ENCODE results near the gene OBSCN.

OBSCN gene

DNA sequence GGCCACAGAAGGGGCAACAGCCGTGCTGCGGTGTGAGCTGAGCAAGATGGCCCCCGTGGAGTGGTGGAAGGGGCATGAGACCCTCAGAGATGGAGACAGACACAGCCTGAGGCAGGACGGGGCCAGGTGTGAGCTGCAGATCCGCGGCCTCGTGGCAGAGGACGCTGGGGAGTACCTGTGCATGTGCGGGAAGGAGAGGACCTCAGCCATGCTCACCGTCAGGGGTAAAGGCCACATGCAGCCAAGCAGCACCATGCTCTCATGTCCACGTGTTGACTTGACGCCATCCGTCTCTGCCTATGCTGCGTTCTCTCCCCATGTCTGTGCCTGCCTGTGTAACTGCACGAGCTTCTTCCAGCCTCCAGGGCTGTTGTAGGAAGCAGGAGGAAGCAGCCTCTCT lies 85.5 kb downstream of the OBSCN start:
- ATAC-seq, result no peak

DNA sequence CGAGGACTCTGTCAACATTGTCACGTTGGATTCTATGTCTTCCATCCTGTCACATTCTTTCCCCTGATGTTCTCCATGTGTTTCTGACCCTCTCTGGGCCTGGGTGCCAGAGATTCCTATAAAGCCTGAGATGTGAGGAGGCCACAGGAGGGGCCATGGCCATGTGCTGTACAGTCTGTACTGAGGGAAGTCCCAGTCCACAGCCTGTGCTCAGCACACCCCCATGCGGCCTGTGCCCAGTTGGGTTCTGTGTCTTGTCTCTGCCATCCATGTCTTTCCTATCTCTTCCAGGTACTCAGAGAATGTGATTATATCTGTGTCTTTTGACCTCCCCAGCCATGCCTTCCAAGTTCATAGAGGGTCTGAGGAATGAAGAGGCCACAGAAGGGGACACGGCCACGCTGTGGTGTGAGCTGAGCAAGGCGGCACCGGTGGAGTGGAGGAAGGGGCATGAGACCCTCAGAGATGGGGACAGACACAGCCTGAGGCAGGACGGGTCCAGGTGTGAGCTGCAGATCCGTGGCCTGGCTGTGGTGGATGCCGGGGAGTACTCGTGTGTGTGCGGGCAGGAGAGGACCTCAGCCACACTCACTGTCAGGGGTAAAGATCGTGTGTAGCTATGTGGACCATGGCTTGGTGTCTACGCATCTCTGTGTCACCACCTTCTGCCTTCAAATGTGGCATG lies 86.1 kb downstream of the OBSCN start:
- ATAC-seq, result no peak

DNA sequence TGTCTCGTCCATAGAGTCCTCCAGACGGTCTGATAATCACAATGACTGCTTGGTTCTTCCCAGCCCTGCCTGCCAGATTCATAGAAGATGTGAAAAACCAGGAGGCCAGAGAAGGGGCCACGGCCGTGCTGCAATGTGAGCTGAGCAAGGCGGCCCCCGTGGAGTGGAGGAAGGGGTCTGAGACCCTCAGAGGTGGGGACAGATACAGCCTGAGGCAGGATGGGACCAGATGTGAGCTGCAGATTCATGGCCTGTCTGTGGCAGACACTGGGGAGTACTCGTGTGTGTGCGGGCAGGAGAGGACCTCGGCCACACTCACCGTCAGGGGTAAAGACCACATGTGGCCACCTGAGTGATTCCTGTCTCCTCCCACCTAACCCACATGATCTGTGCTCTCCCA lies 86.9 kb downstream of the OBSCN start:
- ATAC-seq, result no peak

DNA sequence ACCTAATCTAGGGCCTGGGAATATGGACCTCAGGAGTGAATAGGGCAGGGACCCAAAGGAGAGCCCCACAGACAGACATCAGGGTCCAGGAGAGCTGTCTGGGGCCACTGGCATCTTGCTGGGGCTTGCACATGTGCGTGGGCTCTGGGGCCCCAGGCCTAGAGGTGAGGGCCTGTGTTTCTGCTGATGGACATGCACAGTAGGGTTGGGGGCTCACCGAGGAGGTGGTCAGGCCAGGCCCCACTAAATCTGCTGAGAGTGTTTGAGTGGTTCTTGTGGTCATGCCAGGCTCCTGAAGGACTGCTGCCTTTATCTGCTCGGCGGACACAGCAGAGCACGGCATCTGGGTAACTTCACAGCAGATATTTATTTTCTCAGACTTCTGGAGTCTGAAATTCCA lies 87.4 kb downstream of the OBSCN start:
- ATAC-seq, result no peak

DNA sequence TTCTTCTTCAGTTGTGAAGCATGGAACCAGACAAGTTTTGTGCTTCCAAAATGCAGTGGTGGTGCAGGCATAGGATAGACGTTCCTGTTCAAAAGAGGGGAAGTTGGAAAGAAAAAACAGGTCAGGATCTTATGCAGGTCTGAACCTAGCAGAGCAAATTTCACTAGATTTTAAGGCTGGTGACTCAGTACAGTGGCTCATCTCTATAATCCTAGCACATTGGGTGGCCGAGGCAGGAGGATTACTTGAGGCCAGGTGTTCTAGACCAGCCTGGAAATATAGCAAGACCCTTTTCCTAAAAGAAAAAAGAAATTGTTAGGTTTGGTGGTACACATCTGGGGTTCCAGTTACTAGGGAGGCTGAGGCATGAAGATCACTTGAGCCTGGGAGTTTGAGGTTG lies 88.1 kb downstream of the OBSCN start:
- ATAC-seq, result no peak

DNA sequence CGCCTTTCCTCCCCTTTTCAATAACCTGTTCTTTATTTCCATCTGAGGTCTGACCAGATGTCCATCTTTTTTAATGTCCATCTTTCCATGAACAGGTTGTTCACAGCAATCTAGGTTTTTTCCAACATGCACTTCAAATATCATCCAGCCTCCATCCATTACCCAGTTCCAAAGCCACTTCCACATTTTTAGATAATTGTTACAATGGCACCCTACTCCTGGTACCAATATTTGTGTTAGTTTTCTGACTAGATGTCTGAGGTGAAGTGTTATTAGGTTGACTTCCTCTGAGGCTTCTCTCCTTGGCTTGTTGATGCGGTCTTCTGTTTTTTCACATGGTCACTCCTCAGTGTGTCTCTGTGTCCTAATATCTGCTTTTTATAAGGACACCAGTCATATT lies 89.4 kb downstream of the OBSCN start:
- ATAC-seq, result no peak

DNA sequence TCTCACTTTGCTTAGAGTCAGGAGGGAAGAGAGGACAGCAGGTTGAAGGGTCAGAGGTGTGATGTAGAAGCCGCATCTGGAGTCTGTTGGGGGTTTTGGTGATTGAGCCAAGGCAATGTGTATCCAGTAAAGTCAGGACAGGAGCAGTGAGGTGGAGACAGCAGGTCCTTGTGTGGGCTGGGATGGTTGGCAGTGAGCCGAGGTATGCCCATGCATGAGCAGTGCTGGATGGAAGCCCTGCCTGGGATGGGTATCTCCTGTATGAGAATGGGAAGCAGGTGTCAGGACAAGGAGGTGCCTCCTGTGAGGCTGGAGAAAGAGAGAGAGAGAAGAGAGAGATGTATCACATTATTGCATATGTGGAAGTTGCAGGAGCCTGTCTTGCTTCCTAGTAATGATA lies 90.0 kb downstream of the OBSCN start:
- no peak for ATAC-seq

DNA sequence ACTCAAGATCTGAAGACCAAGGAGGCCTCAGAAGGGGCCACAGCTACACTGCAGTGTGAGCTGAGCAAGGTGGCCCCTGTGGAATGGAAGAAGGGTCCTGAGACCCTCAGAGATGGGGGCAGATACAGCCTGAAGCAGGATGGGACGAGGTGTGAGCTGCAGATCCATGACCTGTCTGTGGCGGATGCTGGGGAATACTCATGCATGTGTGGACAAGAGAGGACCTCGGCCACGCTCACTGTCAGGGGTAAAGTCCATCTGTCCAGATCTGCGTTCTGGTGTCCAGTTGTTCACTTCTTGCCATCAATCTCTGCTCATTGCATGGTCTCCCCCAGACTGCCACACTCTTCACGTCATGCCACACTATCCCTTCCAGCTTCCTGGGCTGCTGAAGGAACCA lies 90.6 kb downstream of the OBSCN start:
- no peak for ATAC-seq

DNA sequence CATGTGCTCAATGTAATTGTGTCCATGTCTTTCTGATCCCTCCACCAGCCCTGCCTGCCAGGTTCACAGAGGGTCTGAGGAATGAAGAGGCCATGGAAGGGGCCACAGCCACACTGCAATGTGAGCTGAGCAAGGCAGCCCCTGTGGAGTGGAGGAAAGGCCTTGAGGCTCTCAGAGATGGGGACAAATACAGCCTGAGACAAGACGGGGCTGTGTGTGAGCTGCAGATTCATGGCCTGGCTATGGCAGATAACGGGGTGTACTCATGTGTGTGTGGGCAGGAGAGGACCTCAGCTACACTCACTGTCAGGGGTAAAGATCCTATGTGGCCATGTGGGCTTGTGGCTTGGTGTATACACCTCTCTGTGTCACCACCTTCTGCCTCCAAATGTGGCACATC lies 91.4 kb downstream of the OBSCN start:
- no peak for ATAC-seq

DNA sequence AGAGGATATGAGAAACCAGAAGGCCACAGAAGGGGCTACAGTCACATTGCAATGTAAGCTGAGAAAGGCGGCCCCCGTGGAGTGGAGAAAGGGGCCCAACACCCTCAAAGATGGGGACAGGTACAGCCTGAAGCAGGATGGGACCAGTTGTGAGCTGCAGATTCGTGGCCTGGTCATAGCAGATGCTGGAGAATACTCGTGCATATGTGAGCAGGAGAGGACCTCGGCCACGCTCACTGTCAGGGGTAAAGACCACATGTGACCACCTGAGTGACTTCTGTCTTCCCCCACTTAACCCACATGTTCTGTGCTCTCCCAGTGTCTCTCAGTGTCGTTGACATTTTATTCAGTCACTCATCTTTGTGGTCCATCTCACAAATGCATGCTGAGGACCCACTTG lies 92.1 kb downstream of the OBSCN start:
- no peak for ATAC-seq

DNA sequence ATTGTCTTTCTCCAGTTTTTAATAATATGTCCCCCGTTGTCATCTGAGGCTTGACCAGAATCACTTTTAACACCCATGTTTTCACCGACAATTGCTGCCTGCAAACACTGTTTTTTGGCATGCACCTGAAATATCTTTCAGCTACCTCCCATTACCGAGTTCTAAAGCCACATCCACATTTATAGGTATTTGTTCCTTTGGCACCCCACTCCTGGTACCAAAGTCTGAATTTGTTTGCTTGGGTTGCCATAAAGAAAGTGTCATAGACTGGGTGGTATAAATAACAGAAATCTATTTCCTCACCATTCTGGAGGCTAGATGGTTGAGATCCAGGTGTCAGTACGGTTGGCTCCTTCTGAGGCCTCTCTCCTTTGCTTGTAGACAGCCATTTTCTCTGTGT lies 94.2 kb downstream of the OBSCN start:
- ATAC-seq, result no peak

DNA sequence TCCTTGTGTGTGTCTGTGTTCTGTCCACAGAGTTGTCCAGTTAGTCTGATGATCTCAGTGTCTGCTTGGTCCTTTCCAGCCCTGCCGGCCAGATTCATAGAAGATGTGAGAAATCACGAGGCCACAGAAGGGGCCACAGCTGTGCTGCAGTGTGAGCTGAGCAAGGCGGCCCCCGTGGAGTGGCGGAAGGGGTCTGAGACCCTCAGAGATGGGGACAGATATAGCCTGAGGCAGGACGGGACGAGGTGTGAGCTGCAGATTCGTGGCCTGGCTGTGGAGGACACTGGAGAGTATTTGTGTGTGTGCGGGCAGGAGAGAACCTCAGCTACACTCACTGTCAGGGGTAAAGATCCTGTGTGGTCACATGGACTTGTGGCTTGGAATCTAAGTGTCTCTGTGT lies 95.8 kb downstream of the OBSCN start:
- ATAC-seq, result no peak

DNA sequence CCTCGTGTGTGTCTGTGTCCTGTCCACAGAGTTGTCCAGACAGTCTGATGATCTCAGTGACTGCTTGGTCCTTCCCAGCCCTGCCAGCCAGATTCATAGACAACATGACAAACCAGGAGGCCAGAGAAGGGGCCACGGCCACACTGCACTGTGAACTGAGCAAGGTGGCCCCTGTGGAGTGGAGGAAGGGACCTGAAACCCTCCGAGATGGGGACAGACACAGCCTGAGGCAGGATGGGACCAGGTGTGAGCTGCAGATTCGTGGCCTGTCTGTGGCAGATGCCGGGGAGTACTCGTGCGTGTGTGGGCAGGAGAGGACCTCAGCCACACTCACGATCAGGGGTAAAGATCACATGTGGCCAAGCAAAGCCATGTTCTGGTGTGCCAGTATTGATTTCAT lies 96.4 kb downstream of the OBSCN start:
- no peak for ATAC-seq

DNA sequence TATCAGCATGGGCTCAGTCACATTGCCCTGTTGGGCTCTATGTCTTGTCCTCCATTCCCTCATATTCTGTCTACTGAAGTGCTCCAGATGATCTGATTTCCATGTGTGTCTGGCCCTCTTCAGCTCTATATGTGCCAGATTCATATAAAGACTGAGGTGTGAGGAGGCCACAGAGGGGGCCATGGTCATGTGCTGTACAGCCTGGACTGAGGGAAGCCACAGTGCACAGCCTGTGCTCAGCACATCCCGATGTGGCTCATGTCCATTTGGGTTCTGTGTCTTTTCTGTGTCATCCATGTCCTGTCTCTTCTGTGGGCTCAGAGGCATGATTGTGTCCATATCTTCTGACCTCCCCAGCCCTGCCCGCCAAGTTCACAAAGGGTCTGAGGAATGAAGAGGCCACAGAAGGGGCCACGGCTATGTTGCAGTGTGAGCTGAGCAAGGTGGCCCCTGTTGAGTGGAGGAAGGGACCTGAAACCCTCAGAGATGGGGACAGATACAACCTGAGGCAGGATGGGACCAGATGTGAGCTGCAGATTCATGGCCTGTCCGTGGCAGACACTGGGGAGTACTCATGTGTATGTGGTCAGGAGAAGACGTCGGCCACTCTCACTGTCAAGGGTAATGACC lies 97.0 kb downstream of the OBSCN start:
- no peak for ATAC-seq

DNA sequence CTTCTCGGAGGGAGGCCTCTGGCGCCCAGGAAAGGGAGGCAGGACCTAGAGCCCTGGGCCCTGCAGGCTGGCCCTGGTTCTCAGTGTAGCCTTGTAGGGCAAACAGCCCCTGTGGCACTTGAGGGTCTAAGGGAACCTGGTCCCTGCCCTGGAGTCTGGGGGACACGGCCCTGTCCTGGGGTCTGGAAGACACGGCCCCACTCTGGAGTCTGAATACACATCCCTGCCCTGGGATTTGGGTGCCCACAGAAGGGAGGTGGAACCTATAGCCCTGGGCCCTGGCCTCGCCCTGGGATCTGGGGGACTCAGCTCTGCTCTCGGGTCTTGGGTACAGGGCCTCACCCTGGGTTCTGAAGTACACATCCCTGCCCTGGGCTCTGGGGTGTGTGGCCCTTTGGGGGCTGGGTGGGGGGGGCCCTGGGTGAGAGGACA lies 97.9 kb downstream of the OBSCN start:
- ATAC-seq, result no peak

DNA sequence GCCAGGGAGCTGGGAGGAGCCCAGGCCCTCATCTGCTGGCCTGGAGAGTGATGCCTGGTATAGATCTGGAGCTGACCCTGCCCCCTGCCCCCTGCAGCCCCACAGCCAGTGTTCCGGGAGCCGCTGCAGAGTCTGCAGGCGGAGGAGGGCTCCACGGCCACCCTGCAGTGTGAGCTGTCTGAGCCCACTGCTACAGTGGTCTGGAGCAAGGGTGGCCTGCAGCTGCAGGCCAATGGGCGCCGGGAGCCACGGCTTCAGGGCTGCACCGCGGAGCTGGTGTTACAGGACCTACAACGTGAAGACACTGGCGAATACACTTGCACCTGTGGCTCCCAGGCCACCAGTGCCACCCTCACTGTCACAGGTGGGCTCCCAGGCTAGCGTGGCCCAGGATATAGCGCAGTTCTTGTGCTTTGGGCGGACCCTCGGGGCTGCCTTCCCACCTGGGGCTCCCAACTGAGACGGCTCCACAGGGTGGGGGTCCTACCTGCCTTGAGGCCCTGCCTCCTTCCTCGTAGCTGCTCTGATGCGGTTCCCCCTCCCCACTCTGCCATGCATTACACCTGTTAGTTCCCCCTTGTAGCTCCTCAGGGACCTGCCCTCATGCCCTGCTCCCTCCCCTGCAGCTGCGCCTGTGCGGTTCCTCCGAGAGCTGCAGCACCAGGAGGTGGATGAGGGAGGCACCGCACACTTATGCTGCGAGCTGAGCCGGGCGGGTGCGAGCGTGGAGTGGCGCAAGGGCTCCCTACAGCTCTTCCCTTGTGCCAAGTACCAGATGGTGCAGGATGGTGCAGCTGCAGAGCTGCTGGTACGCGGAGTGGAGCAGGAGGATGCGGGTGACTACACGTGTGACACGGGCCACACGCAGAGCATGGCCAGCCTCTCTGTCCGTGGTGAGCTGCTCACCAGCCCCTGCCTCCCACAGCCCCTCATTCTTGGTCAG lies 98.7 kb downstream of the OBSCN start:
- ATAC-seq, result no peak

DNA sequence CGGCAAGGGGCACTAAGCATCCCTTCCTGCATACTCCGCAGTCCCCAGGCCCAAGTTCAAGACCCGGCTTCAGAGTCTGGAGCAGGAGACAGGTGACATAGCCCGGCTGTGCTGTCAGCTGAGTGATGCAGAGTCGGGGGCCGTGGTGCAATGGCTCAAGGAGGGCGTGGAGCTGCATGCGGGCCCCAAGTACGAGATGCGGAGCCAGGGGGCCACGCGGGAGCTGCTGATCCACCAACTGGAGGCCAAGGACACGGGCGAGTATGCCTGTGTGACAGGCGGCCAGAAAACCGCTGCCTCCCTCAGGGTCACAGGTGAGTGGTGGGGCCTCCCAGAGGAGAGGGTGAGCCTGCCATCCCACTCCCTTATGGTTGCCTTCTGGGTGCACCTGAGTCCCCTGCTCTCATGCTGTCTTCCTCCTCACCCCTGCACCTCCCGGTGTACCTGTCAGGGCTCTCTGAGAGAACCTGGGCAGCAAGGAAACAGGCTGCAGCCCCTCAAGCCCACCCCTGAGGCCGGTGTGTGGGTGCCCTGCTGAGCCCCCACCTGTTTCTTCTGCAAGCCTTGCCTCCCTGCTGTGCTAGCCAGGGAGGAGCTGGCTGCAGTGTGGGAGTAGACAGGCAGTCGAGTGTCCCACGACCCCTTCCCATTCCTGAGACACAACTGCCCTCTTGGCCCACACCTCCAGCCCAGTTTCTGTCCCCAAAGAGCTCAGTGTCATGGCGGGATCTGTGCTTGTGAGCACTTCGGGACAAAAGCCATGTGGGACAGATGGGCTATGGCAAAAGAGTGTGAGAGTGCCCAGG lies 99.6 kb downstream of the OBSCN start:
- ATAC-seq, result no peak

DNA sequence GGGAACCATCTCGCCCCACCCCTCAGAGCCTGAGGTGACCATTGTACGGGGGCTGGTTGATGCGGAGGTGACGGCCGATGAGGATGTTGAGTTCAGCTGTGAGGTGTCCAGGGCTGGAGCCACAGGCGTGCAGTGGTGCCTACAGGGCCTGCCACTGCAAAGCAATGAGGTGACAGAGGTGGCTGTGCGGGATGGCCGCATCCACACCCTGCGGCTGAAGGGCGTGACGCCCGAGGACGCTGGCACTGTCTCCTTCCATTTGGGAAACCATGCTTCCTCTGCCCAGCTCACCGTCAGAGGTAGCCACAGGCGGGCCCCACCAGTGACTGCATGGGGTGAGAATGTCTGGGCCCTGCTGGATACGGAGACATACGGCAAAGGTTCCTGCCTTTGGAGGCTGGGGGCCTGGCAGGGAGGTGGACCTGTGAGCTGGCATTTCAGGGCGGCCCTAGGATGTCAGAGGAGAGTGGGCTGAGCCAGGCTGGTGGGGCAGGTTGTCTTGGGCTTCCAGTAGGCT lies 100.3 kb downstream of the OBSCN start:
- ATAC-seq, result no peak

DNA sequence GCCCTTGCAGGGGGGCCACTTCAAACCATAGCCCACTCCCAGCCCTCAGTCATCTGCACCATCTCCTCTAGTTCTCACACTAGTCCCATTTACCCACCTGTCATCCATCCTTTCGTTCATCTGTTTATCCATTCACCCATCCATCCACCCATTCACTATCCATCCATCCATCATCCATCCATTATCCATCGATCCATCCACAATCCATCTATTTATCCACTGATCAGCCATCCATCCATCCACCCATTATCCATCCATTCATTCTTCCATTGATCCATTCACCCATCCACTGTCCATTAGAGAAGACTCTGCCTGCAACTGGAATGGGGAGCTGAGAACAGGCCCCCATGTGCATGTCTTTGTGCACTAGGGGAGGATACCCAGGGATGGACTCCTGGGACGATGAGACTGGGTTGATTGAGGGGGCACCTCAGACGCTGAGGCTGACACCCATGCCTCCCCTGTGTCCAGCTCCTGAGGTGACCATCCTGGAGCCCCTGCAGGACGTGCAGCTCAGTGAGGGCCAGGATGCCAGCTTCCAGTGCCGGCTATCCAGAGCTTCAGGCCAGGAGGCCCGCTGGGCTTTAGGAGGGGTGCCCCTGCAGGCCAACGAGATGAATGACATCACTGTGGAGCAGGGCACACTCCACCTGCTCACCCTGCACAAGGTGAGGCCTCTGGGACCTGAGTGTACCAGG lies 100.9 kb downstream of the OBSCN start:
- ATAC-seq, result no peak

DNA sequence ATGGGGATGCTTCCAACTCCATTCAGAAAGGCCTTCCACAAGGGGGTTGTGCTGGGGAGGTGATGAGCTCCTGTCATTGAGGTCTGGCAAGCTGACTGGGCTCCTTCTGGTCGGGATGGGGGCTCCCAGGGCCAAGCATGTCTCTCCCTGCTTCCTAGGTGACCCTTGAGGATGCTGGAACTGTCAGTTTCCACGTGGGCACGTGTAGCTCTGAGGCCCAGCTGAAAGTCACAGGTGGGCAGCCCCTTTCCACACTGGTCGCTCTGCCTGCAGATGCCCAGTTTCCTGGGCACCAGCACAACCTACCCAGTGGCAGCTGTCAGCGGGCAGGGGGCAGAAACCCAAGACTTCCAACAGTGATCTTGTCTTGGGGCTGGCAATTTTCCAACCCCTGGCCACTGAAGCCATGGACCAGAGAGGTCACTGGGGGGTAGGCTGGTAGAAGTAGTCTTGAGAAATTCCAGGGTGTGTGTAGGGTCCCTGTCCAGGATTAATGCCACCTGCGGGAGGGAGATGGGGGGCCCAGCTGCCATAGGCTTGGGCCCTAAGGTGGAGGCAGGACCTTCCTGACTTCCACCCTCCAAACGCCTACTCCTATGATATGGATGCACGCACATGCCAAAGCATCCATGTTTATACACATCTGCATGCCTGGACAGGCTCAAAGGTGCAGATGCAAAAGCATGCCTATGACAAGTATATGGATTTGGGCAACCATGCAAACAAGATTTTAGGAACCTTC lies 101.7 kb downstream of the OBSCN start:
- ATAC-seq, result no peak

DNA sequence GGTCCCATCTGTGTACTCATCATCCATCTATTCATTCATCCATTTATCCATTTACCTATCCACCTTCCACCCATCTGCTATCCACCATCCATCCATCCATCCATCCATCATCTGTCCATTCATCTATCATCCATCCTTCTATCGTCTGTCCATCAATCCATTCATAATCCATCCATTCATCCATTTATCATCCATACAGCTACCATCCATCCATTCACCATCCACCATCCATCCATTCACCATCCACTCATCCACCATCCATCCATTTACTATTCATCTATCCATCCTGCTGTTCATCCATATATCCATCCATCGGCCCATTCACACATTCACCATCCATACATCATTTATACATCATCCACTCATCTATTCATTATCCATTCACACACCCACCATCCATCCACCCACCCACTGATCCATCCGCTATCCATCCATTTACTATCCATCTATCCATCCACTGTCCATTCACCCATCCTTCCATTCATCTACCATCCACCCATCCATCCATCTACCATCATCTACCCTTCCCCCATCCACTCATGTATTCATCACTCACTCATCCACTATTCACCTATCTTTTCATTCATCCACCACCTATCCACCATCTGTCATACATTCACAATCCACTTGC lies 102.4 kb downstream of the OBSCN start:
- no peak for ATAC-seq
